HG02981 (cell line): Measurements from ENCODE around the gene CLDN4.

Experiments
- ATAC-seq: cut with Tn5 transposase; IDR thresholded peaks from one replicate; pipeline ENCODE4 v1.9.1; 2021; ENCODE audit warnings: mild to moderate bottlenecking, moderate library complexity; ENCODE audit not compliant: unreplicated experiment

The CLDN4 gene

GRCh38 chr7:73871163-73872011 lies 40.6 kb downstream of the CLDN4 start:
- no peak for ATAC-seq

DNA sequence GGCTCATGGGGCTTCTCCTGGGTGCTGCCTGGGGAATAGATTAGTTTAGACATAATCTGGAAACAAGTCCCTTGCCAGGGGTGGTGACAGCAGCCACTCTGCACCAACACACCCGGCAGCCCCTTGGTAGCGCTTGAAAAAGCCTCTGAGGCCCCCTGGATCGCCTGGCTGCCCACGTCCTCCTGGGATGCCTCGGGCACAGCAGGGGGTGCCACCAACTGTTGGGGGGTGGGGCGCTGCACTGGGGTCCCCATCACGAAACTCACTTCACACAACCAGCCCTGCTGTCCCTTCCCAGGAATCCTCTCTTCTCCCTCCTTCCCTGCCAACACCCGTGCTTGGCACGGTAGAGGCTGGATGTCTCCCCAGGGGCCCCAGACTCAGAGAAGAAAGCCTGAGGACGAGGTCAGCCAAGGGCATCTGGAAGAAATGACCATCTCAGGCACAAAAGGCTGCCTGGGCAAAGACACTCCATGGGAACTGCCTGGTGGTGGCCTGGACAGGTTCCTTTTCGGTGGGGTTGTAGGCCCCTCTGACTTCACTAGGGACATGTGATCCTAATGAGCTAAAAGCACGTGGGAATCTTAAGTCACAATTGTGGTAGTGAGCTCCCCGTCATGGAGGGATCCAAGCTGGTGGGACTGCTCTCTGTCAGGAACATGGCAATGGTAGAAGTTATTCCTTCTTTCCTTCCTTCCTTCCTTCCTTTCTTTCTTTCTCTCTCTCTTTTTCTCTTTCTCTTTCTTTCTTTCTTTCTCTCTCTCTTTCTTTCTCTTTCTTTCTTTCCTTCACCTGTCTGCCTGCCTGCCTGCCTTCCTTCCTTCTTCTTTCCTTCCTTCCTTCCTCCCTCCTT lies 41.5 kb downstream of the CLDN4 start:
- ATAC-seq: no peak

GRCh38 chr7:73876361-73876760 lies 45.6 kb downstream of the CLDN4 start:
- no peak for ATAC-seq

DNA sequence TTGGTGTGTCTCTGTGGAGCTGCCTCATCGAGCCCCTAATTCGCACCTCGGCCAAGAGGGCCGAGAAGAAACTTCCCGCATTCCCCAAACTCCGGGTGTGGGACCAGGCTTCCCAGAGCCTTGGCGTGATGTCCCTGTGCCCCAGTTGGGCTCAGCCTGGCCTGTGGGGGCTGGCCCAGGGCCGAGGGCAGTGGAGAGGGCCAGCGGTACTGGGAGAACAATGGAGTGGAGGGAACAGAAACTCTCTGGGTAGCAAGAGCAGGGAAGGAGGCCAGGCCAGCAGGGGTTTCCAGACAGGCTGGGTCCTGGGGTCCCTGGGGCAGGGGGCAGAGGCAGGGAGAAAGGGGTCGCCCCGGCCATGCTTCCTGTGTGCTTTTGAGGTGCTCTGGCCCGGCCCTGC lies 46.2 kb downstream of the CLDN4 start:
- ATAC-seq: no peak

- ATAC-seq: no peak
These were observed 49.3 kb downstream of the CLDN4 start for GRCh38 chr7:73879977-73880681.

DNA sequence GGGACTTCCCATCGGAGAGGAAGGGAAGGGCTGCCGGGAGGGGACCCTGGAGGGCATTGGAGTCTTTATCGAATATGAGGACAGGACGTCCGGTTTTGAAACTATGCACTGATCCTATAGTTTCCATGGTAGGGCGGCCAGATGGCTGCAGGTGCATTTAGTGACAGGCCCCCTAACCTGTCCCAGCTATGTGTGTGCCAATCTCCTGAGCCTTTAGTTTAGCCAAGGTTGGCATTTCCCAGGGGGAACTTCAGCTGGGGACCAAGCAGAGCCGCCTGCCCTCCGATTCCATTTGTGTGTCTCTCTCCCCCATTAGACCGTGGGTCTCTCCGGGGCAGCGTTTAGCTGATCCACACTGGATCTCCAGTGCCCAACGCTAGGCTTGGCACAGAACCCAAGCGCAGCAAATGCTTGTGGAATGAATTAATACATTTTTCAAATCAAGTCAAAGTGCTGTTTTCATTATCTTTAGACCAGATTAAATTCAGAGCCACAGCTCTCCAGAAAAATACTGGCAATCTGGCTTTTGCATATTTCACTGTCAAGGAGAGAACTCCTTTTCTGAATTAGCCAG lies 50.0 kb downstream of the CLDN4 start:
- no peak for ATAC-seq

GRCh38 chr7:73881352-73882046 lies 50.7 kb downstream of the CLDN4 start:
- ATAC-seq: no peak

GRCh38 chr7:73882047-73882402 lies 51.2 kb downstream of the CLDN4 start:
- no peak for ATAC-seq
